Sigmoid colon (tissue), 7 donors: ENCODE results near the gene NCKAP5. TPM values are rescaled to one million over a fixed set of nuclear protein-coding genes. Genes with fewer than 3 reads are reported as not detected.
A peak's percentile ranks its signal among the peaks of the same experiment; 100 is the strongest.

Experiments used
- DNase-seq: peaks from one replicate; pipeline ENCODE4 v3.0.0-alpha.2; 2019
- H3K27ac ChIP-seq, 4 donors: fragments of 200-600 bp; sonication (generic); one replicate each; pipeline ENCODE4 v1.5.1; 2016 to 2019; ENCODE audit warnings: mild to moderate bottlenecking in 1 of 4
- H3K27me3 ChIP-seq, 3 donors: fragments of 200-600 bp; sonication (generic); one replicate each; pipeline ENCODE4 v1.5.1; 2019; ENCODE audit warnings: mild to moderate bottlenecking in 1 of 3
- H3K36me3 ChIP-seq, 4 donors: fragments of 200-600 bp; sonication (generic); one replicate each; pipeline ENCODE4 v1.5.1; 2016 to 2019
- H3K4me1 ChIP-seq, 4 donors: fragments of 200-600 bp; sonication (generic); one replicate each; pipeline ENCODE4 v1.5.1; 2017 to 2019
- H3K4me3 ChIP-seq, 4 donors: fragments of 200-600 bp; sonication (generic); one replicate each; pipeline ENCODE4 v1.5.1; 2017 to 2019; ENCODE audit warnings: mild to moderate bottlenecking in 2 of 4, moderate library complexity in 1 of 4
- H3K9me3 ChIP-seq, 4 donors: fragments of 200-600 bp in 3 of 4; sonication (generic) in 3 of 4; one replicate each; pipeline versions ENCODE4 v1.5.1 to v1.6.1; 2013 to 2019
- EP300 ChIP-seq, 4 donors: sonication (generic); formaldehyde crosslinking; IDR thresholded peaks; one replicate each; pipeline ENCODE4 v1.6.1; 2017; ENCODE audit warnings: antibody characterized with exemption in 4 of 4
- POLR2A ChIP-seq, 2 donors: fragments of 450-650 bp; IDR thresholded peaks; one replicate each; pipeline ENCODE4 v1.6.1; 2016; ENCODE audit warnings: antibody characterized with exemption in 2 of 2, mild to moderate bottlenecking in 2 of 2, moderate library complexity in 2 of 2
- POLR2AphosphoS5 ChIP-seq, 4 donors: sonication (generic); formaldehyde crosslinking; IDR thresholded peaks; one replicate each; pipeline ENCODE4 v1.6.1; 2017; ENCODE audit warnings: antibody characterized with exemption in 4 of 4
- WGBS, 2 donors: extraction: QIAGEN DNeasy Blood & Tissue Kit; methylation state at CpG; one replicate each; pipeline ENCODE4 v1.1.7; 2013; 5-methylcytosine and 5-hydroxymethylcytosine counted together
- intact Hi-C: fragments of 100-400 bp; cut with DNase I; formaldehyde crosslinking; loops from one replicate; pipeline ENCODE4 v1.15.1; 2023
- polyA plus RNA-seq, 3 donors: library from polyadenylated mRNA; stranded (reverse); fragments of 200-250 nt; gene quantifications; one replicate each; pipeline ENCODE4 v1.2.3, GENCODE V29; 2013
- total RNA-seq, 4 donors: library from RNA; depleted of rRNA; stranded (reverse); fragments of >200 nt; gene quantifications; one replicate each; pipeline ENCODE4 v1.1.0, GENCODE V29; 2016
- TF ChIP-seq, protein P1 (sequence below), 4 experiments: fragments of 450-650 bp in 3 of 4; fragments of 200-600 bp in 1 of 4; IDR thresholded peaks; one replicate each; pipeline ENCODE4 v1.5.1; 2016 to 2019; ENCODE audit warnings: antibody characterized with exemption in 4 of 4, mild to moderate bottlenecking in 3 of 4, moderate library complexity in 2 of 4
- donor health status: healthy with polysubstance abuse.
- donor health status: Bipolar disorder and iron deficiency.
- donor health status: healthy.

Gene NCKAP5
- total and polyA plus RNA-seq, 7 donors: under 0.01 to 3.7 (median 0.60) TPM

DNA sequence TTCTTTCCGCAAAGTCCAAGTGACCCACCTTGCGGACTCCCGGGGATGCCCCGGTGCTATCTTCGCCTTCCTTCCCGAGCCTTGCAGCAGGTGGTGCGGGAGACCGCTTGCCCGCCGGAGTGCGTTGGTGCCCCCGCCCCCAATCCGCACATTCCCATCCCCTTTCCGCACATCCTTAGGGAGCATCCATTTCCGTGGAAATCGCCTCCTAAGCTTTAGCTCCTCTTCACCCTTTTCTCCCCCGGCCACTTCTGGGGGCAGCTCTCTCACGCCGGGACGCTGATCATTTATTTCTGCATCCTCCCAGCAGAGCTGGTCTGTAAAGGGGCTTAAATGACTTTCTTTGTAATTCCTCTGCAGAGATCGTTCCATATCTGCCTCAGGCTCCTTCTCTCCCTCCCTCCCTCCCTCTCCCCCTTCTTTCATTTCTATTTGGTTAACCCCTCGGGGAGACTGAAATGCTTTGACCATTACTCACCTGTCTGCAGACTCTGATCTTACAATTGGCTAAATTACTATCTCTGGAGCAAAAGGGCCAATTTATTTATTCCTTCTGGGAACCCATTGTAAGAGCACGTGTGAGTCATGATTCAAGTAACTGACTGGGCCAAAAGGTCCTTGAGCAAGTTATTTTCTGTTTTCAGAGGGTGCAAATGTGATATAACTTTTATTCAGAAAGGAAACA, 897.0 kb downstream of the NCKAP5 start:
- TF ChIP-seq, protein P1, sequence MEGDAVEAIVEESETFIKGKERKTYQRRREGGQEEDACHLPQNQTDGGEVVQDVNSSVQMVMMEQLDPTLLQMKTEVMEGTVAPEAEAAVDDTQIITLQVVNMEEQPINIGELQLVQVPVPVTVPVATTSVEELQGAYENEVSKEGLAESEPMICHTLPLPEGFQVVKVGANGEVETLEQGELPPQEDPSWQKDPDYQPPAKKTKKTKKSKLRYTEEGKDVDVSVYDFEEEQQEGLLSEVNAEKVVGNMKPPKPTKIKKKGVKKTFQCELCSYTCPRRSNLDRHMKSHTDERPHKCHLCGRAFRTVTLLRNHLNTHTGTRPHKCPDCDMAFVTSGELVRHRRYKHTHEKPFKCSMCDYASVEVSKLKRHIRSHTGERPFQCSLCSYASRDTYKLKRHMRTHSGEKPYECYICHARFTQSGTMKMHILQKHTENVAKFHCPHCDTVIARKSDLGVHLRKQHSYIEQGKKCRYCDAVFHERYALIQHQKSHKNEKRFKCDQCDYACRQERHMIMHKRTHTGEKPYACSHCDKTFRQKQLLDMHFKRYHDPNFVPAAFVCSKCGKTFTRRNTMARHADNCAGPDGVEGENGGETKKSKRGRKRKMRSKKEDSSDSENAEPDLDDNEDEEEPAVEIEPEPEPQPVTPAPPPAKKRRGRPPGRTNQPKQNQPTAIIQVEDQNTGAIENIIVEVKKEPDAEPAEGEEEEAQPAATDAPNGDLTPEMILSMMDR (IDR thresholded peaks at IDR 0.05): no peak
- TF ChIP-seq POLR2AphosphoS5 (IDR thresholded peaks at IDR 0.05) (no peak), EP300 (IDR thresholded peaks at IDR 0.05) (no peak), POLR2A (IDR thresholded peaks at IDR 0.05) (no peak)
- Histone ChIP-seq H3K36me3 (no peaks in the 10 kb centered on the region), H3K9me3 (no peaks in the 10 kb centered on the region), H3K4me3 (peak overlapping the region; percentile 19 to 53 (median 44)), H3K4me1 (peaks cover 0 to 38% (median 29%) of the 10 kb centered on the region in 4 donors), H3K27me3 (peaks cover 20 to 52% (median 31%) of the 10 kb centered on the region in 3 donors), H3K27ac (no peak overlapping the region)
- no peak for DNase-seq
- intact Hi-C loops: no loop called here
- WGBS, 2 donors: 19 to 24% methylated on average over 23 of the region's 23 CpGs

DNA sequence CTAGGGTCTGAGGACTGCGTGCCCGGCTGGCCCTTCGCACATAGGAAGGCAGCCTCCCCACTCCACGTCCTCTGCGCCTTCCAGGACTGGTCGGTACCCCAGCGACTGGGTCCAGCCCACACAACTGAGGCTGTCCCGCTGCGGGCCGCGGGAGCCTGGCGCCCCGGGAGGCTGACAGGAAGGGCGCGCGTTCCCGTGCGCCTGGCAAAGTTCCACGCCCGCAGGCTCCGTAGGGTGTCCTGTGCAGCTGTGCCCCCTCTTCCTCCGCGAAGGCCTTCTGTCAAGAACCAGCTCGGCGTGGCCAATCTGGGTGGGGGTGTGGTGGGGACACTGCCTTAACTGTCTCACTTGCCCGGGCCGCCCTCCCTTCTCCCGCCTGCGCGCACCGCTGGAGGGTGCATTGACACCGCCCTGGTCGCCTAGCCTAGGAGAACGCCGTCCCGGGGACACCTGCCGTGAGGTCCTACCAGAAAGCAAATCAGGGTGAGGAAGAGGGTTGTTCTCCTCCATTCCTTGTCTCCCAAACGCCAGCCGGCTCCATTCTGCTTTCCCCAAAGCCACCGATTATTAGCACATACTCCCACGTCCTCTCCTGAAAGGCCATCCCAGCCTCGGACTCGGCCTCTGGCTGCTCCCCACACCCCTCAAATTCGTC, 897.6 kb downstream of the NCKAP5 start:
- H3K4me1 ChIP-seq: peaks cover 0 to 38% (median 29%) of the 10 kb centered on the region in 4 donors
- intact Hi-C loops: no loop called here
- peak overlapping the region; percentile 19 to 53 (median 44) for H3K4me3 ChIP-seq
- TF ChIP-seq EP300 (IDR thresholded peaks at IDR 0.05): no peak
- no peak for TF ChIP-seq POLR2AphosphoS5 (IDR thresholded peaks at IDR 0.05)
- TF ChIP-seq, protein P1 (IDR thresholded peaks at IDR 0.05): no peak
- no peak for TF ChIP-seq POLR2A (IDR thresholded peaks at IDR 0.05)
- WGBS, 2 donors: 2% methylated on average over 44 of the region's 44 CpGs
- no peak overlapping the region for H3K27ac ChIP-seq
- peak; percentile 59 for DNase-seq
- peaks cover 20 to 52% (median 31%) of the 10 kb centered on the region in 3 donors for H3K27me3 ChIP-seq
- H3K36me3 ChIP-seq: no peaks in the 10 kb centered on the region
- no peaks in the 10 kb centered on the region for H3K9me3 ChIP-seq

DNA sequence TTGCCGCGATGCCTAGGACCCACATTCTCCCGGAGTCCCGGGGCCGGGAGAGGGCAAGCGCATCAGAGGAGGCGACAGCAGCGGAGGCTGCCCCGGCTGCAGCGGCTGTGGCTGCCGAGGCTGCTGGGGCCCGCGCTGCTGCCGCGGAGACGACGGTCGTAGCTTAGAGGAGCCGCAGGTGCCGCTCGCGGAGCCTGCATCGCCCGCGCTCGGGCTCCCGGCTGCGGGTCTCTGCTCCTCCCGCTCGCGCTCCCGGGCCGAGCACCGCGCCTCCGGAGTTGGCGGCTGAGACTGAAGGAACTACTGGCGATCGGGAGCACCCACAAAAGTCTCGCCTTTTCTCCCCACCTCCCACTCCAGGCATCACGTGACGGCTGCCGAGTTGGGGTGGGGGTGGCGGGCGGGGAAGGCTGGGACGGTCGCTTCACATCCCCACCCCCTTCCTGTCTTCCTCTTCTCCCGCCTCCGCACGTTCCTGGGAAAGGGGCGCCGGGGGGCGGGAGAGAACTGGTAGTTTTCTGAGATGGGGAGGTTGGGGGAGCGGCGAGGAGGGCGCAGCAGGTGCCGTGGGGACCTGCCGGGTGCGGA, 898.3 kb downstream of the NCKAP5 start, which contains the start of gene LYPD1:
Gene LYPD1 (minus strand): TSS at position 298 of the 588 bp plus-strand sequence. CDS start 273 bp downstream, at position 25.
- peaks cover 0 to 38% (median 29%) of the 10 kb centered on the region in 4 donors for H3K4me1 ChIP-seq
- no peaks in the 10 kb centered on the region for H3K9me3 ChIP-seq
- no peak for TF ChIP-seq POLR2AphosphoS5 (IDR thresholded peaks at IDR 0.05)
- no peak for TF ChIP-seq POLR2A (IDR thresholded peaks at IDR 0.05)
- no peak for TF ChIP-seq EP300 (IDR thresholded peaks at IDR 0.05)
- TF ChIP-seq, protein P1 (IDR thresholded peaks at IDR 0.05): no peak
- H3K36me3 ChIP-seq: no peaks in the 10 kb centered on the region
- 1 to 2% methylated on average over 59 of the region's 59 CpGs for WGBS, 2 donors
- no peak within 1 kb of the TSS for H3K27ac ChIP-seq
- intact Hi-C loops: no loop called here
- DNase-seq: no peak
- H3K27me3 ChIP-seq: peaks cover 20 to 52% (median 31%) of the 10 kb centered on the region in 3 donors
- H3K4me3 ChIP-seq: peak within 1 kb of the TSS; percentile 19 to 53 (median 44)

DNA sequence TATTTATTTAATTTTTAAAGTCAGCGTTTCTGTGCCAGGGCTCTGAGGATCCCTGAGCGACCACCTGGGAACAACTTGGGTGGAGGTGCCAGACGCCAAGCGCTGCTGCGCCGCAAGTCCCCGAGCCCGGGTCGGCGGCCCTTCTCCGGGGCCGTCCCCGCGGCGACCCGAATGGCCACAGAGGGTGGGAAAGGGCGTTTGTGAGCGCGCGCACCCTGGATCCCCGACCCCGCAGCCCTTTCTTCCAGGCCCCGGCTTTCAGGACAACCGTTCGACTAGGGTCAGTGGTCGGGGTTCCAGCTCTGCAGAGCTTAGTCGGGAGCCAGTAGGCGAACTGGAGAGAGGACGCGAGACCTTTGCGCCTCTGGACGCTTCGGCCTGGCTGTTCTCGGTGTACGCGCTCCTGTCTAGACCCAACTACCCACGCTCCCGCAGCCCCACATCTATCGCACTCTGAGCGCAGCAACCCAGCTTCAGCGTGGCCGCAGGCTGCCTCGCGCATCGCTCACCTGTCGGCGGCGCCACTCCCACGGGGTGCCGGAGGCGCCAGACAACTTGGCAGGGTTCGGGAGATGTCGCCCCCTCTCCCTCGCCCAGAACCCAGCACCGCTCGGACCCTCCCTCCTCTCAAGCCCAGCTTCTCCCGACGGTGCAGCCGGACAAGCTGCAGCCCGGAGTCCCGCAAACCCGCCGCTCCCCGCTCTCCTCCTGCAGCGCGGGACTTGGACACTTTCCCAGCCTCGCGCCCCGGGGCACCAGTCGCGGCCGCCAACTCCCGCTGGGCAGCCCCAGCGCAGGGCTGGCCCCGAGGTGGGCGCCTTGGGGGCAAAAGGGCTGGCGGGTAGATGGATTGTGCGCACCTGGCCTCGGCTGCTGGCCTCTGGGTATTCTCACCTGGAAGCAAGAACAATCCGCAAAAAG, 899.0 kb downstream of the NCKAP5 start:
- H3K4me3 ChIP-seq: peak overlapping the region; percentile 19 to 53 (median 44)
- no peaks in the 10 kb centered on the region for H3K9me3 ChIP-seq
- WGBS, 2 donors: 2 to 3% methylated on average over 80 of the region's 80 CpGs
- peaks cover 20 to 52% (median 31%) of the 10 kb centered on the region in 3 donors for H3K27me3 ChIP-seq
- no peak overlapping the region for H3K27ac ChIP-seq
- peaks cover 0 to 38% (median 29%) of the 10 kb centered on the region in 4 donors for H3K4me1 ChIP-seq
- DNase-seq: no peak
- intact Hi-C loops: no loop called here
- no peak for TF ChIP-seq POLR2AphosphoS5 (IDR thresholded peaks at IDR 0.05)
- no peak for TF ChIP-seq POLR2A (IDR thresholded peaks at IDR 0.05)
- TF ChIP-seq EP300 (IDR thresholded peaks at IDR 0.05): no peak
- TF ChIP-seq, protein P1 (IDR thresholded peaks at IDR 0.05): no peak
- H3K36me3 ChIP-seq: no peaks in the 10 kb centered on the region
